H1 (cell line): ENCODE data around the gene TMPRSS11E. TPM values are rescaled to one million over a fixed set of nuclear protein-coding genes. Genes with fewer than 3 reads are reported as not detected.

ENCODE experiments used
- MAX ChIP-seq: IDR thresholded peaks from 2 replicates; pipeline ENCODE4 v1.6.1; 2012; ENCODE audit warnings: inconsistent platforms
- USF2 ChIP-seq: IDR thresholded peaks from 2 replicates; pipeline ENCODE4 v1.6.1; 2011; ENCODE audit warnings: low read length, improper control_type of control experiment
- polyA plus RNA-seq, 7 experiments: library from polyadenylated mRNA; depleted of rRNA in 3 of 7; stranded (reverse) in 5 of 7; unstranded in 2 of 7; fragments of >200 nt in 5 of 7; fragments of 200-250 nt in 2 of 7; gene quantifications; 1 replicate in 5 of 7; 2 replicates in 1 of 7; 4 replicates in 1 of 7; pipeline versions ENCODE4 v1.2.1 to v1.2.3, GENCODE V29; 2011 to 2013; ENCODE audit warnings: missing spikeins in 2 of 7, mixed read lengths in 2 of 7
- total RNA-seq: library from RNA; stranded (reverse); fragmentation: NEBNext Ultra II Directional; extraction: Animal tissue kit (Norgen Biotek cat#: 25700); gene quantifications from 2 replicates; pipeline ENCODE4 v1.2.1, GENCODE V29; 2021

TMPRSS11E gene
- total and polyA plus RNA-seq, 2 of the 8 experiments (the other 6 are each of a cell fraction or from before 2014, with no cell fraction given), result 0.38 to 0.71 TPM

GRCh38 chr4:68461790-68462189 lies 14.5 kb downstream of the TMPRSS11E start (continued):
- TF ChIP-seq MAX, result no peak
- no peak for TF ChIP-seq USF2
- TF ChIP-seq, all 59 proteins: peak for 0
